ENCODE data around the gene AFTPH. TPM values are rescaled to one million over a fixed set of nuclear protein-coding genes. Genes with fewer than 3 reads are reported as not detected.

Gene AFTPH
- total RNA-seq, 1 experiment from 2014 or later: 42.2 TPM

DNA sequence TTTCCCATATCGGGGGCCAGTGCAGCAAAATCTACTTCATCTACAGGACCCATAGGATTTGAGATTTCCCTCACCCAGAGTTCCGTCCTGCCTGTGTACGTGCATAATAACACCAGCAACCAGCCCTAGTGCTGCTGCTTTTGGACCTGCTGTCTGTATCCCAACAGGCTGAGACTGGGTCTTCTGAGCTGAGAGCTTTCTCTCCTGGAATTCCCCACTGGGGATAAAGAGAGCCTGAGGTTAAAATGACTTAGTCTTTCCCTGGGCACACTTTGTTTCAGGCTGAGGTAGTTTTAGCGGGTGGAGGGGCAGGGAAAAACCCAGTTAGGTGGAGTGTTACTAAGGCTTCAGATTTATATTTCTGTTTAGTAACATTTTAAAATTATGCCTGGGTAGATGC is 67.1 kb downstream of the AFTPH start:
- no TSS peak for BruUV-seq (replicated peaks)
- CTCF ChIA-PET: no interaction called here

DNA sequence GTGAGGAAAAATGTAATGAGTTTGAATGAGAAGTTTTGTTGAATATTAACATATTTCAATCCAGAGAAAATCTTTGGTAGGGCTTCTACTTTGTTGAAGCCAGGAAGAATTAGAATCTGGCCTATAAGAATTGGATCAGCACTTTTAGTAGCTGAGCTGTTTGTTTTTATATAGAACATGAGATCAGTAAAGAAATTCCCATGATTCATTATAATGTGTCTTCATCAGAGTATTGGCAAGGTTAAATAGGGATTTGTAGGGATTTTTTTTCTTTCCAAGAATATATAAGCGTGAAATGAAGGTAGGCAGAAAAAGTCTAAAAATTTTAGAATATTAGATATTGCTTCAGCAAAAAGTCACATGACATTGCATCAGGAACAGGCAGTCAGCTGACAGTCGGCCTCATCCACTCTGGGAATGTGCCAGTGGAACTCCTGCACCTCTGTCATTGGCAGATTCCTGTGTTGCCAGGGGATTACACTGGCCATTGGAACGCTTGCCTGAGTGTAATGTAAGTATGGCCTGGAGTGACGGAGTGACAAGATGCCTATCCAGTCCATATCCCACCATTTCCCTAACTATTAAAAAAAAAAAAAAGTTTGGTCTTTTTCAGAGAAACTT is 69.0 kb downstream of the AFTPH start:
- no peaks in the 10 kb centered on the region for H3K9me3 Mint-ChIP-seq (ENCODE audit: low read depth, unreplicated experiment)
- intact Hi-C loops (cut with micrococcal nuclease; ENCODE audit: unreplicated experiment): loop anchor here (5.0 kb wide), 1 partner anchor 979 kb away; no protein-coding TSS in a partner anchor
- H3K36me3 Mint-ChIP-seq (ENCODE audit: insufficient read depth, unreplicated experiment): peaks cover 5% of the 10 kb centered on the region
- no peak overlapping the region for H3K4me3 Mint-ChIP-seq (ENCODE audit: low read depth, unreplicated experiment)
- TF ChIP-seq, protein P1, sequence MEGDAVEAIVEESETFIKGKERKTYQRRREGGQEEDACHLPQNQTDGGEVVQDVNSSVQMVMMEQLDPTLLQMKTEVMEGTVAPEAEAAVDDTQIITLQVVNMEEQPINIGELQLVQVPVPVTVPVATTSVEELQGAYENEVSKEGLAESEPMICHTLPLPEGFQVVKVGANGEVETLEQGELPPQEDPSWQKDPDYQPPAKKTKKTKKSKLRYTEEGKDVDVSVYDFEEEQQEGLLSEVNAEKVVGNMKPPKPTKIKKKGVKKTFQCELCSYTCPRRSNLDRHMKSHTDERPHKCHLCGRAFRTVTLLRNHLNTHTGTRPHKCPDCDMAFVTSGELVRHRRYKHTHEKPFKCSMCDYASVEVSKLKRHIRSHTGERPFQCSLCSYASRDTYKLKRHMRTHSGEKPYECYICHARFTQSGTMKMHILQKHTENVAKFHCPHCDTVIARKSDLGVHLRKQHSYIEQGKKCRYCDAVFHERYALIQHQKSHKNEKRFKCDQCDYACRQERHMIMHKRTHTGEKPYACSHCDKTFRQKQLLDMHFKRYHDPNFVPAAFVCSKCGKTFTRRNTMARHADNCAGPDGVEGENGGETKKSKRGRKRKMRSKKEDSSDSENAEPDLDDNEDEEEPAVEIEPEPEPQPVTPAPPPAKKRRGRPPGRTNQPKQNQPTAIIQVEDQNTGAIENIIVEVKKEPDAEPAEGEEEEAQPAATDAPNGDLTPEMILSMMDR (IDR thresholded peaks at IDR 0.05; ENCODE audit: unreplicated experiment): no peak
- no TSS peak for BruUV-seq (replicated peaks)
- H3K4me1 Mint-ChIP-seq (ENCODE audit: low read depth, unreplicated experiment): no peaks in the 10 kb centered on the region
- no peaks in the 10 kb centered on the region for H3K27me3 Mint-ChIP-seq (ENCODE audit: unreplicated experiment)
- no peak overlapping the region for H3K27ac Mint-ChIP-seq (ENCODE audit: unreplicated experiment)
- DNase-seq: no peak
- CTCF ChIA-PET: no interaction called here

More for the DNA sequence above, 67.1 kb downstream of the AFTPH start:
- Mint-ChIP-seq H3K36me3 (ENCODE audit: insufficient read depth, unreplicated experiment) (peaks cover 11% of the 10 kb centered on the region), H3K27me3 (ENCODE audit: unreplicated experiment) (no peaks in the 10 kb centered on the region), H3K4me1 (ENCODE audit: low read depth, unreplicated experiment) (no peaks in the 10 kb centered on the region), H3K27ac (ENCODE audit: unreplicated experiment) (no peak overlapping the region), H3K4me3 (ENCODE audit: low read depth, unreplicated experiment) (no peak overlapping the region), H3K9me3 (ENCODE audit: low read depth, unreplicated experiment) (no peaks in the 10 kb centered on the region)
- no peak for DNase-seq
- TF ChIP-seq, protein P1 (IDR thresholded peaks at IDR 0.05; ENCODE audit: unreplicated experiment): no peak
- intact Hi-C loops (cut with micrococcal nuclease; ENCODE audit: unreplicated experiment): loop anchor here (5.0 kb wide), 1 partner anchor 981 kb away; no protein-coding TSS in a partner anchor

DNA sequence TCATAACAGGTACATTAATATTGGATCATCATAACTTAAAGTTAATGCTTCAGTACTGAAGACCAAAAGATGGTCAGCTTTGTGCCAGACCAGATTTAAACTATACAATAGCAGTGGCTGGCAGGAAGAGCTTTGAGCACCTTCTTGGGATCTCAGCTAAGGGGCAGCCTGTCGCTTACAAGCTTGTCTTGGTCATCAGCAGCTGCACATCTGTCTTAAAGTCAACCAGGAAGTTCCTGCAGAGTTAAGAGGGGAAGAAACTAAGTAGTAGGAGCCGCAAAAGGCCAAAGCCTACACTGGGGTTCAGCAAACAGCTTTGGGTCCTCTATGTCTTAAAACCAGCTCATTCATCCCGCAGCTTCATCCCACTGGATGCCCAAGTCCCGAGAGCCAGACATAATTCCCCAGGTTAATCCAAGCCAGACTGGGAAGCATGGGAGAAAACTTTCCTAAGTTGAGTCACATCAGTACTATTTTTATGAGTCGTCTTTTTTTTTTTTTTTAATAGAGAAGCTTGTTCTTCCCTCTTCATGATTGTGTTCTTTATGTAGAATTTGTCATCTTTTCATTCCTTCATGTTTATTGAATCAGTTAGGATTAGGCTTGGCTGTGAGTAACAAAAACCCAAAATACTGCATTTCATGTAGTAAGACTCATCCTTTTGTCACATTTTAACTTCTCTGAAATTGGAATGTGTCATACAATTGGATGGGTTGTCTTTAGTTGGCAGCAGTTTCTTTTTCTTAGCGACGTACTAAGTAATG is 70.3 kb downstream of the AFTPH start:
- Mint-ChIP-seq H3K4me1 (ENCODE audit: low read depth, unreplicated experiment) (peaks cover 3% of the 10 kb centered on the region), H3K36me3 (ENCODE audit: insufficient read depth, unreplicated experiment) (peaks cover 5% of the 10 kb centered on the region), H3K9me3 (ENCODE audit: low read depth, unreplicated experiment) (no peaks in the 10 kb centered on the region), H3K27ac (ENCODE audit: unreplicated experiment) (no peak overlapping the region), H3K4me3 (ENCODE audit: low read depth, unreplicated experiment) (no peak overlapping the region), H3K27me3 (ENCODE audit: unreplicated experiment) (no peaks in the 10 kb centered on the region)
- TF ChIP-seq, protein P1 (IDR thresholded peaks at IDR 0.05; ENCODE audit: unreplicated experiment): no peak
- no TSS peak for BruUV-seq (replicated peaks)
- CTCF ChIA-PET: interaction anchor here (0.6 to 0.7 kb wide), 3 partner anchors 46 to 747 kb away, joined by 3 to 5 read pairs (median 4); no protein-coding TSS in a partner anchor
- intact Hi-C loops (cut with micrococcal nuclease; ENCODE audit: unreplicated experiment): loop anchor here (2.0 to 5.0 kb wide), 2 partner anchors 278 to 978 kb away; no protein-coding TSS in a partner anchor
- DNase-seq: no peak

DNA sequence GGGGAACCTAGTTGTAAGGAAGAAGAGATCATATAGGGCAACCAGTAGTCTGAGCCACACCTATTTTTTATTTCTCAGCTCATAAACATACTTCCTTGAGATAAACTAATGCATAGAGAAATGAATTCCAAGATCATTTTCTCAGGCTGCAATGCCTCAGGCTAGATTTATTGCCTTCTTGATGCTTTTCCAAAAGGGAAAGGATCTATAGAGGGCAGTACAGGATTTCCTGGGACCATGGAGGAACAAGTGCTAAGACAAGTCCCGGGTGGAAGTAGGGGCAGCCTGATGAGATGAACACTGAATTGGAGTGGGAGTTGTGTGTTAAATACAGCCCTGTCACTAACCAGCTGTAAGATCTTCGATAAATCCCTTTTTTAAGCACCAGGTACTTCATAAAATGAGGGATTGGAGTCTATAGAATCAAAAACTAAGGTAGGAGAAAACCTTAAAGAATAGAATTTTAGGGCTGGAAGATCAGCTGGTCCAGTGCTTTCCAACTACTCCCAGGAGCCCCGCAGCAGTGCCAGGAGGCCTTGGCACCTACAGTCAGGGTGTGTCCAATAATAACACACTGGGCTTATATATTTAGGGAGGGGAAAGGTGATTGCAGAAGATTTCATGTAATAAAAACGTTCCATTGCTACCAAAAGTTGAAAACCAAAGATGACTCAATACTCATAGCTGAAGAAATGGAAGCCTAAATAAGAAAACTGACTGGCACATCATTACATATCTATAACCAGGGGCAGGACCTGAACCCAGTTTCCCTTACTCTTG is 71.5 kb downstream of the AFTPH start:
- intact Hi-C loops (cut with micrococcal nuclease; ENCODE audit: unreplicated experiment): loop anchor here (2.0 kb wide), 1 partner anchor 277 kb away; no protein-coding TSS in a partner anchor
- TF ChIP-seq, protein P1 (IDR thresholded peaks at IDR 0.05; ENCODE audit: unreplicated experiment): no peak
- Mint-ChIP-seq H3K4me1 (ENCODE audit: low read depth, unreplicated experiment) (peaks cover 11% of the 10 kb centered on the region), H3K4me3 (ENCODE audit: low read depth, unreplicated experiment) (no peak overlapping the region), H3K27me3 (ENCODE audit: unreplicated experiment) (no peaks in the 10 kb centered on the region), H3K9me3 (ENCODE audit: low read depth, unreplicated experiment) (no peaks in the 10 kb centered on the region), H3K27ac (ENCODE audit: unreplicated experiment) (no peak overlapping the region), H3K36me3 (ENCODE audit: insufficient read depth, unreplicated experiment) (peaks cover 5% of the 10 kb centered on the region)
- no TSS peak for BruUV-seq (replicated peaks)
- DNase-seq: no peak
- CTCF ChIA-PET: interaction anchor here (1.0 kb wide), 1 partner anchor 278 kb away, joined by 3 read pairs; no protein-coding TSS in a partner anchor

All from Calu3 (cell line).